ENCODE data around the gene BAG3. TPM values are rescaled to one million over a fixed set of nuclear protein-coding genes. Genes with fewer than 3 reads are reported as not detected.

Gene BAG3
- total RNA-seq, 1 experiment from 2014 or later: 57.6 TPM

DNA sequence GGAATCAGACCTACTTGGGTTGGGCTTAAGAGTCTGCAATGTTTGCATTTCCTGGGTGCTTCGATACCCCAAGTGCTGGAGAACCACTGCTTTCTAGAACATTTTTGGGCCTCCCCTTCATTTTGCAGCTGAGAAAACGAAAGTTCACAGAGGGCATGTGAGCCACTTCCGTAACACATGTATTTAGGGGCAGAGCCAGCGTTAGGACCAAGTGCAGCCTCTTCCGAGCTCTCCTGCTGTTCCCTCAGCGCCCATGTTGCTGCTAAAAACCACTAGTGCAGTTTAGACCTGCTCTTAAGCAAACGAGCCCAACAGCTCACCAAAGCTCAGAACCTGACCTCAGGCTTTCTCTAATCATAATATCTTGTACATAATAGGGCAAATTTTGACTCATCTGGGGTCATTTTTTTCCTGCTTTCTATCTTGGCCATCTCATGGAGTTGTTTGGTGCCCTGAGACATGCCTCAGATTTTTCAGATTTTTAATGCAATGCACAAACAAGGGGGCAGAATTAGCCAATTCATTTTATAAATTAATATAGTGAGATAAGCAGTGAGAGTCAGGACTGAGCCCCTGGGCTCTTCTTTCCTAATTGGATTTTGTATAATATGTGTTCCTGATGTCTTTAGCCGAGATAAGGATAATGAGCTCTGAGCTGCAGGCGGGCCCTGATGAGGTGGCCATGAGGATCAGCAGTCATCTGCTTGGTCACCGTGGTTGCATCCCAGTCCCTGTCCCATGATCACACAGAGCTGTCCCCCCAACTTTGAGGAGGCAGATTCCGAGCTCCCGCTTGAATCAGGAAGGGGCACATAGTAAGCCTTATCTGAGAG lies 12.9 kb downstream of the BAG3 start:
- TF ChIP-seq, protein P1, sequence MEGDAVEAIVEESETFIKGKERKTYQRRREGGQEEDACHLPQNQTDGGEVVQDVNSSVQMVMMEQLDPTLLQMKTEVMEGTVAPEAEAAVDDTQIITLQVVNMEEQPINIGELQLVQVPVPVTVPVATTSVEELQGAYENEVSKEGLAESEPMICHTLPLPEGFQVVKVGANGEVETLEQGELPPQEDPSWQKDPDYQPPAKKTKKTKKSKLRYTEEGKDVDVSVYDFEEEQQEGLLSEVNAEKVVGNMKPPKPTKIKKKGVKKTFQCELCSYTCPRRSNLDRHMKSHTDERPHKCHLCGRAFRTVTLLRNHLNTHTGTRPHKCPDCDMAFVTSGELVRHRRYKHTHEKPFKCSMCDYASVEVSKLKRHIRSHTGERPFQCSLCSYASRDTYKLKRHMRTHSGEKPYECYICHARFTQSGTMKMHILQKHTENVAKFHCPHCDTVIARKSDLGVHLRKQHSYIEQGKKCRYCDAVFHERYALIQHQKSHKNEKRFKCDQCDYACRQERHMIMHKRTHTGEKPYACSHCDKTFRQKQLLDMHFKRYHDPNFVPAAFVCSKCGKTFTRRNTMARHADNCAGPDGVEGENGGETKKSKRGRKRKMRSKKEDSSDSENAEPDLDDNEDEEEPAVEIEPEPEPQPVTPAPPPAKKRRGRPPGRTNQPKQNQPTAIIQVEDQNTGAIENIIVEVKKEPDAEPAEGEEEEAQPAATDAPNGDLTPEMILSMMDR (conservative IDR thresholded peaks at IDR 0.05; ENCODE audit: low read depth, low read length): no peak
- no peak for TF ChIP-seq EZH2 (IDR thresholded peaks at IDR 0.05; ENCODE audit: borderline replicate concordance, low read depth, low read length, poor library complexity, severe bottlenecking)
- H3K27ac ChIP-seq (ENCODE audit: low read depth, low read length, poor library complexity, severe bottlenecking): peak overlapping the region; percentile 56
- DNase-seq (ENCODE audit: low spot score): no peak
- H3K27me3 ChIP-seq (replicated peaks; ENCODE audit: insufficient read depth, low read depth, low read length, poor library complexity): no peaks in the 10 kb centered on the region
- ChIA-PET POLR2A (ENCODE audit: low non-redundant PET) (interaction anchor here (0.6 kb wide), 1 partner anchor 1113 kb away, joined by 5 read pairs; no protein-coding TSS in a partner anchor), CTCF (no interaction called here)
- BruUV-seq (replicated peaks): no TSS peak
- peaks cover 34% of the 10 kb centered on the region for H3K4me1 ChIP-seq (ENCODE audit: insufficient read depth, low read length, poor library complexity, severe bottlenecking)
- no peak overlapping the region for H3K4me3 ChIP-seq (ENCODE audit: low read depth, low read length, poor library complexity, severe bottlenecking)
- no peaks in the 10 kb centered on the region for H3K36me3 ChIP-seq (ENCODE audit: insufficient read depth, low read length, poor library complexity, severe bottlenecking)
- no peaks in the 10 kb centered on the region for H3K9me3 ChIP-seq (ENCODE audit: low read depth, low read length, poor library complexity, severe bottlenecking)
- intact Hi-C loops (cut with micrococcal nuclease; ENCODE audit: unreplicated experiment): no loop called here

DNA sequence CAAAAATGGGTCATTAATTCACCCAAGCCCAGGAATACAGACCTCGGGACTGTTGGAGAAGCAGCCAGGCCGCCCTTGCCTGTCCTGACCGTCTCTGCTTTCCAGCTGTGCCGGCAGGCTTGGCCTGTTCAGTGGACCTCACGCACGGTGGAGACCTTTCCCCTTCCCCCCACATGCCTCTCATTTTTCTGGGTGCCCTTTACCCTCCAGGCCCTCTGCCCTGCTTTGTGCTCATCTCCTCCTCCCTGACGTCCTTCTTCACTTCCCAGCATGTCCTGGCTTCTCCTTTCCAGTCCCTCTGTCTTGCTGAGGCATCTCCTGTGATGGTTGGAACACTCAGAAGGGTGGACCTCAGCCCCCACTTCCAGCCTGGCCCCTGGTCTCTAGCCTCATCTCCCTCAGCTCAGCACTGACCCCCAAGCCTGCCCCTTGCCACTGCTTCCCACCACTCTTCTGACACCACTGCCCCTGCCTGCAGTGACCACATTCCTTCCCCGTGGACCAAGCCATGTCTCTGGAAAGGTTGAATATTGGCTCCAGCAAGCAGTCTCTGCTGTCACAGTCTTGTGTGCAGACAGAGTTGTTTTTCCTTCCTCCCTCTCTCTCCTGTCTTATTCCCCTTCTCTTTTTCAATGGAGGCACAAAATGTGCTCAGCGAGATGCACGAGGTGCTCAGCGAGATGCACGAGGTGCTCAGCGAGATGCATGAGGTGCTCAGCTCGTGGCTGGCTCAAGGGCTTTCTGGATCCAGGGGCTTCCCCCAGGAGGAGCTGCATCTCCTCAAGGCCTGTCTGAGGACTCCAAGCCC lies 14.9 kb downstream of the BAG3 start:
- no peak for DNase-seq (ENCODE audit: low spot score)
- no peaks in the 10 kb centered on the region for H3K9me3 ChIP-seq (ENCODE audit: low read depth, low read length, poor library complexity, severe bottlenecking)
- H3K4me3 ChIP-seq (ENCODE audit: low read depth, low read length, poor library complexity, severe bottlenecking): no peak overlapping the region
- TF ChIP-seq EZH2 (IDR thresholded peaks at IDR 0.05; ENCODE audit: borderline replicate concordance, low read depth, low read length, poor library complexity, severe bottlenecking): no peak
- no peaks in the 10 kb centered on the region for H3K27me3 ChIP-seq (replicated peaks; ENCODE audit: insufficient read depth, low read depth, low read length, poor library complexity)
- peaks cover 34% of the 10 kb centered on the region for H3K4me1 ChIP-seq (ENCODE audit: insufficient read depth, low read length, poor library complexity, severe bottlenecking)
- peaks cover 14% of the 10 kb centered on the region for H3K36me3 ChIP-seq (ENCODE audit: insufficient read depth, low read length, poor library complexity, severe bottlenecking)
- intact Hi-C loops (cut with micrococcal nuclease; ENCODE audit: unreplicated experiment): no loop called here
- CTCF ChIA-PET: no interaction called here
- BruUV-seq (replicated peaks): no TSS peak
- POLR2A ChIA-PET (ENCODE audit: low non-redundant PET): no interaction called here
- H3K27ac ChIP-seq (ENCODE audit: low read depth, low read length, poor library complexity, severe bottlenecking): no peak overlapping the region

DNA sequence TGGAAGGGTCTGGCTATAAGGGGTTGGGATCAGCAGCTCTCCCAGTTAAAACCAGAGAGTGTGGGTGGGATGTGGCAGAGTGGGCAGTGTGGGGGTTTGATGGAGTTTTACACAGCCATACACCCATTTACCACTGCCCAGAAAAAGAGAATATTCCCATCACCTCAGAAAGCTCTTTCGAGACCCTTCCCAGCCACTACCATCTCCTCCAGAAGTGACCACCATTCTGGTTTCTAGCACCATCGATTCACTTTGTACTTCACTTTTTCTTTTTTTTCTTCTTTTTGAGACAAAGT lies 15.5 kb downstream of the BAG3 start:
- H3K9me3 ChIP-seq (ENCODE audit: low read depth, low read length, poor library complexity, severe bottlenecking): no peaks in the 10 kb centered on the region
- no peak for DNase-seq (ENCODE audit: low spot score)
- ChIA-PET POLR2A (ENCODE audit: low non-redundant PET) (no interaction called here), CTCF (no interaction called here)
- TF ChIP-seq, protein P1 (conservative IDR thresholded peaks at IDR 0.05; ENCODE audit: low read depth, low read length): no peak
- no peak for TF ChIP-seq EZH2 (IDR thresholded peaks at IDR 0.05; ENCODE audit: borderline replicate concordance, low read depth, low read length, poor library complexity, severe bottlenecking)
- peaks cover 20% of the 10 kb centered on the region for H3K36me3 ChIP-seq (ENCODE audit: insufficient read depth, low read length, poor library complexity, severe bottlenecking)
- BruUV-seq (replicated peaks): no TSS peak
- H3K4me3 ChIP-seq (ENCODE audit: low read depth, low read length, poor library complexity, severe bottlenecking): no peak overlapping the region
- no peak overlapping the region for H3K27ac ChIP-seq (ENCODE audit: low read depth, low read length, poor library complexity, severe bottlenecking)
- peaks cover 34% of the 10 kb centered on the region for H3K4me1 ChIP-seq (ENCODE audit: insufficient read depth, low read length, poor library complexity, severe bottlenecking)
- H3K27me3 ChIP-seq (replicated peaks; ENCODE audit: insufficient read depth, low read depth, low read length, poor library complexity): no peaks in the 10 kb centered on the region
- intact Hi-C loops (cut with micrococcal nuclease; ENCODE audit: unreplicated experiment): no loop called here
